HG03521 (cell line): ENCODE data around the gene TMC6.
"Not testable (repeated sequence)": the region's sequence is repeated elsewhere in the genome, so short reads cannot be mapped to it uniquely, and the experiment has no call there.

Source experiments
- ATAC-seq: cut with Tn5 transposase; IDR thresholded peaks from one replicate; pipeline ENCODE4 v1.9.1; 2021; ENCODE audit warnings: mild to moderate bottlenecking, moderate library complexity; ENCODE audit not compliant: unreplicated experiment

Gene TMC6

GRCh38 chr17:78154903-78155811 is 26.6 kb upstream of the TMC6 start:
- peak; percentile 41 for ATAC-seq

DNA sequence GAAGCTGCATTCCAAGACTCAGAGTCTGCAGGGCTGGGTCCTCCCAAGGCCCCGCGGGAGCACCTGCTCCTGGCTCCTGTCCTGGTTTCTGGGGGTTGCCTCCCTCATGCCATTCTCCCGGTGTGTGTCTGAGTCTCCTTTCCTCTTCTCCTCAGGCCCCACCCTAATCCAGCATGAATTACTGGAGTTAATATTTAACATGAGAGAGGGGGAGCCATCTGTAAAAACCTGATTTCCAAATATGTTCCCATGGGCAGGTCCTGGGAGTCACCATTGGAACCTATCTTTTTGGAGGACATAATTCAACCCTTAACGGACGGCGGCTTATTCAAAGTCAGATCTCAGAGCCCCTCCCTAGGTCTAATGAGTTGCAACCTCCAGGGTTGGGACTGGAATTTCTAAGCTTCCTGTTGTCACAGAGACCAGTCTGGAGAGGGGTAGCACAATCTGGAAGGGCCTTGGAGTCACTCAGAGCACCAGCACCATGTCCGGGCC is 23.0 kb upstream of the TMC6 start:
- no peak for ATAC-seq

- ATAC-seq = no peak
Observed at GRCh38 chr17:78148286-78149016, 19.9 kb upstream of the TMC6 start.

GRCh38 chr17:78147315-78147998 is 18.9 kb upstream of the TMC6 start:
- no peak for ATAC-seq

GRCh38 chr17:78146881-78147280 is 18.3 kb upstream of the TMC6 start:
- no peak for ATAC-seq

GRCh38 chr17:78146471-78146869 is 17.9 kb upstream of the TMC6 start:
- no peak for ATAC-seq

DNA sequence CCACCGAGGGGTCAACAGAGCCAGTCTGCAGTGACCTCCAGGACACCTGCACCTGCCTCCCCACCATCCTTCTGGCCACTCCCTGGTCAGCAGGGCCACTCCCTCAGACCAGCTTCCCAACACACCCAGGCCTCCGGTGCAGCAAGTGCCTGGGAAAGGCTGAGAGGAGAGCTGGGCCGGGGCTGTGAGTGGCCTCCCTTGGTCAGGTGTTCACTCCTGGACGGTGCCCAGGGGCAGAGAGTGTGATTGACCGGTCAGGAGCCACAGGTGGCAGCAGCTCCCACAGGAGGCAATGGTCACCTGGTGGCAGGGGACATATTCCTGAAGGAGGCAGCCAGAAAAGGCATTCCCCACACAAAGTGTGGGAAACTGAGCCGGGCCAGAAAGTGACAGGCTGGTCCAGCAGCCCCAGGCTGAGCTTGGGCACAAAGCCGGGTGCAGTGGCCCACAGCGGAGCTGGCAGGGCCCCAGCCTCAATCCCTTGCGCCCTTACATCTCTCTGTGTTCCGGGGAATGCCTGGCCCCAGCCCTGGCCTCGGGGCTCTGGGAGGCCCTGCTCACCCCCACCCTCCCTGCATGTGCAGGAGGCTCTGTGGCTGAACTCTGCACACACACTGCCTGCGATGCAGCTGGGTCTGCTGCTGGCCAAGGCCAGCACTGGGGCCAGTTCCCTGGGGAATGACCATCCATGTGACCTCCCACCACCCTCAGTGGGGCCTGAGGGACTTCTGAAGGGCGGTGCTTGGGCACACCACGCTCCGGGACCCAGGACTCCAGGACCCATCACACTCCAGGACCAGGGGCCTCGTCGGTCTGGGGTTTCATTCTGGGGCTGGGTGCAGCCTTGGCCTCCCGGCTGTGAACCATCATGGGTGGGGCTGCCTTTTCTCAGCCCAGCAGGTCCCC is 16.4 kb upstream of the TMC6 start:
- ATAC-seq = no peak

GRCh38 chr17:78144147-78144719 is 15.7 kb upstream of the TMC6 start:
- no peak for ATAC-seq

DNA sequence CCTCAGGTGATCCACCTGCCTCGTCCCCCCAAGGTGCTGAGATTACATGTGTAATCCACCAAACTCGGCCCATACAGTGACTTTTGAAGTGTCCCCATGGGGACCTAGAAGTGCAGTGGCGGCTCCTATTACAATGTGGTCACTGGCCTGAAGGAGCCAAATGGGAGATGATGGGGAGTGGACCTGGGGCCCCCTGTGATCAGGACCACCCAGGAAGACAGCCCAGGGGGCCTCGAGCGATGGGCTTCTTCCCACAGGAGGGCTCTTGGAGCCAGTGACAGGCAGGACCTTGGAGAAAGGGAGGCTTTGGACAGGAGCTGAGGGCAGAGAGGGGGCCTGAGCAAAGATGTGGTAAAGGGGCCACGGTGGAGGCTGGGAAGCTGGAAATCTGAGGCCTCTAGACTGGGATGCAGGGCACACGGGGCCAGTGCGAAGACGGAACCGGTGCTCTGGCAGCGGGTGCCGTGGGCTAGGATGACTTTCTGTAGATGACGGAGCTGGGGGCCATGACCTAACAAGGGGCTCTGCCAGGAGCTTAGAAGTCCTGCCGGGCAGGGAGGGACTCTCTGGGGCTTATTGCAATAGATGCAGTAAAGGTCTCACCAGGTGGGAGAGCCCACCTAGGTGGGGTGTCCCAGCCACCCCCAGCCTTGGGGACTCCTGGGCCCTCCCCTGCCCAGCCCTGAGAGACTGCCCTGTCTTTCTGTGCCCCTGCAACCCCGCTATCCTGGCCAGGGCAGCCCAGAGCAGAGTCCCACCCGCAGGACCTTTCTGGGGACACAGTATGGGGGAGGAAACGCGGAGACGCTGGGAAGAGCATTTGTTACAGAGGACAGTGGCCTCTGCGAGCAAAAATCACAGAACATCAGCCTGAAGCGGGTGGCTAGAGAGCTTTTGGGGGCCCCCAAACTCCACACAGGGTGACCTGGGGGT is 14.9 kb upstream of the TMC6 start:
- no peak for ATAC-seq

GRCh38 chr17:78142119-78142861 is 13.7 kb upstream of the TMC6 start:
- ATAC-seq = no peak

- no peak for ATAC-seq
Observed at GRCh38 chr17:78141437-78142118, 13.0 kb upstream of the TMC6 start.

DNA sequence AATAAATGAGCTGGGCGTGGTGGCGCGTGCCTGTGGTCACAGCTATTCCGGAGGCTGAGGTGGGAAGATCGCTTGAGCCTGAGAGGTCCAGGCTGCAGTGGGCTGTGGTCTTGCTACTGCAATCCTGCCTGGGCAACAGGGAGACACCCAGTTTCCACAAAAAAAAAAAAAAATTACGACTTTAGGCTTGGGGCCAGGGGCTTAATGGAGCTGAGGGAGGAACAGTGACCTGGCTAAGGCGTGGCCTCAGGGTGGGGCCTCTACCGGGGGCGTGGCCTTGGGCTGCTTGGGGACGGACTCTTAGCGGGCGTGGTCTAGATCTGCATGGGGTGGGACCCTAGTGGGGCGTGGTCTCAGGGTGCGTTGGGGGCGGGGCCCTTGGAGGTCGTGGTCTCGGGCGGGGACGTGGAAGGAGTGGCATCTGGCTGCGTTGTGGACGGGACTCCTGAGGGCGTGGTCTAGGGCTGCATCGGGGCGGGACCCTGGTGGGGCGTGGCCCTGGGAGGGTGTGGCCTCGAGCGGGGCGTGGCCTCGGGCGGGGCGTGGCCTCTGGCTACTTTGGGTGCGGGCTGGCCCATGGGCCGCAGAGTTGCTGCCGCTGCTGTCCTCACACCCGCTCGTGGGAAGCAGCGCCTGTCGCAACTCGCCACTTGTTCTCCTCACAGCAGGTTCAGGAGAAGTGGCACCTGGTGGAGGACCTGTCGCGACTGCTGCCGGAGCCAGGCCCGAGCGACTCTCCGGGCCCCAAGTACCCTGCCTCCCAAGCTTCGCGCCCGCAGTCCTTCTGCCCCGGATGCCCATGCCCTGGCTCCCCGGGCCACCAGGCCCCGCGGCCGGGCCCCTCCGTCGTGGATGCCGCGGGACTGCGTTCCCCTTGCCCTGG is 11.9 kb upstream of the TMC6 start:
- ATAC-seq = peak; percentile 80

- ATAC-seq = not testable (repeated sequence)
Observed at GRCh38 chr17:78139861-78140168, 11.3 kb upstream of the TMC6 start.

- no peak for ATAC-seq
Observed at GRCh38 chr17:78138204-78139060, 9.9 kb upstream of the TMC6 start.

DNA sequence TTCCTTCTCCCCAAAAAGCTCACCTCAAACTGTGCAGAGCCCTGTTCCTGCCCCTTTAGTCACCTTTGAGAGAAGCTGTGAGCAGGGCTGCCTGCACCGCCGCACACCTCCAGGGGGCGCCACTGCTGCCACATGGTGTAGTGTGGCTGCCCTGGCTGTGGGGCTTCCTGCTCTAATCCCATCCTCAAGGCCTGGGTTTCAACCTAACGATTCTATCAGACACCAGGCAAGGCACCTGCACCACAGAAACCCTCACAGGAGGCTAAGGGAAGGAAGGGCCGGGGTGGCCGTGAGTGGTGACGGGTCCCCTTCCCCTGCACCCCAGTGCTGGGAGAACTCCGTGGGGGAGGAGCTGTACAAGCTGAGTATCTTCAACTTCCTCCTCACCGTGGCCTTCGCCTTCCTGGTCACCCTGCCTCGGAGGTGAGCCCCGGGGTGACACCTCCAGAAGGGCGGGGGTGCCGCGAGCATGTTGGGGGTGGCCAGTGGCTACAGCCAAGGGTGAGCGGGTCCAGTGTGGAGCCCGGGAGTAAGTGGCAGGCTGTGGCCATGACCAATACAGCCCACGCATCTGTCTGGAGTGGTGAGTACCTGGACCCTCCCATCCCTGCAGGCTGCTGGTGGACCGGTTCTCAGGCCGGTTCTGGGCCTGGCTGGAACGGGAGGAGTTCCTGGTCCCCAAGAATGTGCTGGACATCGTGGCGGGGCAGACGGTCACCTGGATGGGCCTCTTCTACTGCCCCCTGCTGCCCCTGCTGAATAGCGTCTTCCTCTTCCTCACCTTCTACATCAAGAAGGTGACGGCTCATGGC is 9.0 kb upstream of the TMC6 start:
- ATAC-seq = no peak
